Hepatocyte (in vitro differentiated cells): ENCODE results near the gene BLNK.

Source experiments
- EZH2phosphoT487 ChIP-seq: fragments of 200-600 bp; sonication (generic); IDR thresholded peaks from one replicate; pipeline ENCODE4 v1.6.1; 2018; ENCODE audit warnings: antibody characterized with exemption, mild to moderate bottlenecking, low read depth, moderate library complexity; ENCODE audit not compliant: unreplicated experiment, severe bottlenecking
- TF ChIP-seq, protein P1 (sequence below): fragments of 200-600 bp; sonication (generic); IDR thresholded peaks from 2 replicates; pipeline ENCODE4 v1.5.1; 2016; ENCODE audit warnings: antibody characterized with exemption, mild to moderate bottlenecking; ENCODE audit not compliant: poor library complexity

DNA sequence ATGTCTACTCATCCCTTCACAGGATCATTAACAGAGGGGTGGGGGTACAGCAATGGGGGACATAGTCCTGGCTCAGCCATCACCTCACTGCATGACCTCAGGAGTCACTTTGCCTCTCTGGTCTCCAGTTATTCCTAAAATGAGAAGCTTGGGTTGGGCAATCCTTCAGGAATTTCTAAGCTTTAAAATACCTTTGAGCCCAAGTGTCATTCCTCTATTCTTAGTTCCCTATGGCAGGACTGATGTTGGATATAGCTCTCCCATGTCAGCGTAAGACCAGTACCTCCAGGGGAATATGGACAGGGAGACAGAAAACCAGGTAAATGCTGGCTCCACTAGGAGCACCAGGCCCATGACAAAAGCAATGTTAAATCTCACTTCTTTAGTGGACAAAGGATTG, 34.5 kb downstream of the BLNK start:
- TF ChIP-seq, protein P1, sequence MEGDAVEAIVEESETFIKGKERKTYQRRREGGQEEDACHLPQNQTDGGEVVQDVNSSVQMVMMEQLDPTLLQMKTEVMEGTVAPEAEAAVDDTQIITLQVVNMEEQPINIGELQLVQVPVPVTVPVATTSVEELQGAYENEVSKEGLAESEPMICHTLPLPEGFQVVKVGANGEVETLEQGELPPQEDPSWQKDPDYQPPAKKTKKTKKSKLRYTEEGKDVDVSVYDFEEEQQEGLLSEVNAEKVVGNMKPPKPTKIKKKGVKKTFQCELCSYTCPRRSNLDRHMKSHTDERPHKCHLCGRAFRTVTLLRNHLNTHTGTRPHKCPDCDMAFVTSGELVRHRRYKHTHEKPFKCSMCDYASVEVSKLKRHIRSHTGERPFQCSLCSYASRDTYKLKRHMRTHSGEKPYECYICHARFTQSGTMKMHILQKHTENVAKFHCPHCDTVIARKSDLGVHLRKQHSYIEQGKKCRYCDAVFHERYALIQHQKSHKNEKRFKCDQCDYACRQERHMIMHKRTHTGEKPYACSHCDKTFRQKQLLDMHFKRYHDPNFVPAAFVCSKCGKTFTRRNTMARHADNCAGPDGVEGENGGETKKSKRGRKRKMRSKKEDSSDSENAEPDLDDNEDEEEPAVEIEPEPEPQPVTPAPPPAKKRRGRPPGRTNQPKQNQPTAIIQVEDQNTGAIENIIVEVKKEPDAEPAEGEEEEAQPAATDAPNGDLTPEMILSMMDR, result no peak
- no peak for TF ChIP-seq EZH2phosphoT487
